ENCODE data around the gene CYP3A5. TPM values are rescaled to one million over a fixed set of nuclear protein-coding genes. Genes with fewer than 3 reads are reported as not detected.

CYP3A5 gene
- total and polyA plus RNA-seq, 2 of the 13 experiments (the other 11 are each of a cell fraction or from before 2014, with no cell fraction given) = 5.7 to 9.3 TPM

DNA sequence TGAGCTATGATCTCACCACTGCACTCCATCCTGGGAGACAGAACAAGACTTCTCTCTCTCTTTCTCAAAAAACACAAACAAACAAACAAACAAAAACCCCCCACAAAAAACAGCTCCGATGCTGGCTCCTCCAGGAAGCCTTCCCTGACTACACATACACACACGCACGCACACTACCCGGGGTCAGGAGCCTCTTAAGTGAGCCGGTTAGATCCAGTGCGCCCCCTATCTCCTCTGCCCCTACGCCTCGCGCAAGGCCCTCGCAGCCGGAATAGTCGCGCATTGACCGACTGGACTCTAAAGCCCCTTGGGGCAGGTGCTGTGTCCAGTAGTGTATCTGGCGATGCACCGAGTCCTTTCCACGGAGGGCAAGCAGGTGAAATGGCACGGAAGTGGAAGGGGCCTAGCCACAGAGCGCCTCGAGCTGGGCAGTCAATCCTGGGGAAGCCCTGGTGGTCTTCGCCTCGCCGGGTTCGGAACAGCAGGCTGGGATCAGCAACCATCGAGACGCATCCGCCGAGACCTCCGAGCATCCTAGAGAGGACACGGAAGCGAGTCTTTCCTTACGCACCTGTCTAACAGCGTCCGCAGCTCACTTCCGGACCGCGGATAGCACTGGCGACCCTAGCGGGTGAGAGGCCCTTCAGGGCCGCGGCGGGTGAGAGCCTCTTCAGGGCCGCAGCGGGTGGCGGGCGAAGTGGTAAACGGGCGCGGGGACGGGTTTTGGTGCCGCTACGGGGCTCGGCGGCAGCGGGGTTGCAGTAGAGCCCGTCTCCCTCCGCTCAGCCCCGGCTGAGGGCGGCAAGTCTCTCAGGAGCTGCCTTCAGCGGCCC lies 63.2 kb downstream of the CYP3A5 start, which contains the start of gene ZSCAN25 (continued):
- 0 out of 2 replicates have a peak, but pooled peaks have one; percentile 84 for TF ChIP-seq ZNF780A (CRISPR knock-in tag; IDR thresholded peaks at IDR 0.05)
- TF ChIP-seq KDM6A (CRISPR knock-in tag; IDR thresholded peaks at IDR 0.05; ENCODE audit: low read depth) = peak; percentile 36; the same call in 1 of the 2 replicates
- TF ChIP-seq ZNF670 (CRISPR knock-in tag; IDR thresholded peaks at IDR 0.05; ENCODE audit: borderline replicate concordance) = peak; percentile 99
- TF ChIP-seq, protein P1, sequence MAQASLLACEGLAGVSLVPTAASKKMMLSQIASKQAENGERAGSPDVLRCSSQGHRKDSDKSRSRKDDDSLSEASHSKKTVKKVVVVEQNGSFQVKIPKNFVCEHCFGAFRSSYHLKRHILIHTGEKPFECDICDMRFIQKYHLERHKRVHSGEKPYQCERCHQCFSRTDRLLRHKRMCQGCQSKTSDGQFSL (CRISPR knock-in tag; IDR thresholded peaks at IDR 0.05) = peak; percentile 71; the same call in 1 of the 2 replicates
- peak; percentile 95 for TF ChIP-seq KDM2A (CRISPR knock-in tag; IDR thresholded peaks at IDR 0.05; ENCODE audit: borderline replicate concordance, low read depth)
- TF ChIP-seq ZNF709 (CRISPR knock-in tag; IDR thresholded peaks at IDR 0.05) = peak; percentile 91; the same call in 1 of the 2 replicates
- TF ChIP-seq ZNF879 (CRISPR knock-in tag; IDR thresholded peaks at IDR 0.05) = 0 out of 2 replicates have a peak, but pooled peaks have one; percentile 9
- TF ChIP-seq ZNF598 (CRISPR knock-in tag; IDR thresholded peaks at IDR 0.05; ENCODE audit: borderline replicate concordance) = peak; percentile 99
- no peak for TF ChIP-seq CBX2 (IDR thresholded peaks at IDR 0.05; ENCODE audit: low read depth, low read length)
- no peak for TF ChIP-seq CBX2 (CRISPR knock-in tag; IDR thresholded peaks at IDR 0.05; ENCODE audit: low read depth)
- TF ChIP-seq MYC (CRISPR knock-in tag; IDR thresholded peaks at IDR 0.05; ENCODE audit: borderline replicate concordance) = peak; percentile 85; the same call in 1 of the 2 replicates
- TF ChIP-seq, protein P2, sequence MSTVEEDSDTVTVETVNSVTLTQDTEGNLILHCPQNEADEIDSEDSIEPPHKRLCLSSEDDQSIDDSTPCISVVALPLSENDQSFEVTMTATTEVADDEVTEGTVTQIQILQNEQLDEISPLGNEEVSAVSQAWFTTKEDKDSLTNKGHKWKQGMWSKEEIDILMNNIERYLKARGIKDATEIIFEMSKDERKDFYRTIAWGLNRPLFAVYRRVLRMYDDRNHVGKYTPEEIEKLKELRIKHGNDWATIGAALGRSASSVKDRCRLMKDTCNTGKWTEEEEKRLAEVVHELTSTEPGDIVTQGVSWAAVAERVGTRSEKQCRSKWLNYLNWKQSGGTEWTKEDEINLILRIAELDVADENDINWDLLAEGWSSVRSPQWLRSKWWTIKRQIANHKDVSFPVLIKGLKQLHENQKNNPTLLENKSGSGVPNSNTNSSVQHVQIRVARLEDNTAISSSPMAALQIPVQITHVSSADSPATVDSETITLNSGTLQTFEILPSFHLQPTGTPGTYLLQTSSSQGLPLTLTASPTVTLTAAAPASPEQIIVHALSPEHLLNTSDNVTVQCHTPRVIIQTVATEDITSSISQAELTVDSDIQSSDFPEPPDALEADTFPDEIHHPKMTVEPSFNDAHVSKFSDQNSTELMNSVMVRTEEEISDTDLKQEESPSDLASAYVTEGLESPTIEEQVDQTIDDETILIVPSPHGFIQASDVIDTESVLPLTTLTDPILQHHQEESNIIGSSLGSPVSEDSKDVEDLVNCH (CRISPR knock-in tag; IDR thresholded peaks at IDR 0.05) = peak; percentile 85; the same call in 1 of the 2 replicates
- TF ChIP-seq ZBTB7A (CRISPR knock-in tag; IDR thresholded peaks at IDR 0.05) = peak; percentile 94
- TF ChIP-seq ZMAT3 (CRISPR knock-in tag; conservative IDR thresholded peaks at IDR 0.05) = no peak; the same call in 1 of the 2 replicates
- peak; percentile 89 for TF ChIP-seq PITX1 (CRISPR knock-in tag; IDR thresholded peaks at IDR 0.05)
- no peak for TF ChIP-seq ZNF10 (CRISPR knock-in tag; IDR thresholded peaks at IDR 0.05; ENCODE audit: borderline replicate concordance, low read depth)
- TF ChIP-seq, protein P3, sequence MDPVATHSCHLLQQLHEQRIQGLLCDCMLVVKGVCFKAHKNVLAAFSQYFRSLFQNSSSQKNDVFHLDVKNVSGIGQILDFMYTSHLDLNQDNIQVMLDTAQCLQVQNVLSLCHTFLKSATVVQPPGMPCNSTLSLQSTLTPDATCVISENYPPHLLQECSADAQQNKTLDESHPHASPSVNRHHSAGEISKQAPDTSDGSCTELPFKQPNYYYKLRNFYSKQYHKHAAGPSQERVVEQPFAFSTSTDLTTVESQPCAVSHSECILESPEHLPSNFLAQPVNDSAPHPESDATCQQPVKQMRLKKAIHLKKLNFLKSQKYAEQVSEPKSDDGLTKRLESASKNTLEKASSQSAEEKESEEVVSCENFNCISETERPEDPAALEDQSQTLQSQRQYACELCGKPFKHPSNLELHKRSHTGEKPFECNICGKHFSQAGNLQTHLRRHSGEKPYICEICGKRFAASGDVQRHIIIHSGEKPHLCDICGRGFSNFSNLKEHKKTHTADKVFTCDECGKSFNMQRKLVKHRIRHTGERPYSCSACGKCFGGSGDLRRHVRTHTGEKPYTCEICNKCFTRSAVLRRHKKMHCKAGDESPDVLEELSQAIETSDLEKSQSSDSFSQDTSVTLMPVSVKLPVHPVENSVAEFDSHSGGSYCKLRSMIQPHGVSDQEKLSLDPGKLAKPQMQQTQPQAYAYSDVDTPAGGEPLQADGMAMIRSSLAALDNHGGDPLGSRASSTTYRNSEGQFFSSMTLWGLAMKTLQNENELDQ (CRISPR knock-in tag; IDR thresholded peaks at IDR 0.05; ENCODE audit: borderline replicate concordance) = no peak
- TF ChIP-seq ZNF589 (CRISPR knock-in tag; conservative IDR thresholded peaks at IDR 0.05) = peak; percentile 84; the same call in 1 of the 2 replicates
- TF ChIP-seq ZNF629 (CRISPR knock-in tag; conservative IDR thresholded peaks at IDR 0.05) = 0 out of 2 replicates have a peak, but pooled peaks have one; percentile 14
- TF ChIP-seq ZNF547 (CRISPR knock-in tag; IDR thresholded peaks at IDR 0.05) = peak; percentile 95
- peak; percentile 99 for TF ChIP-seq GABPB1 (CRISPR knock-in tag; IDR thresholded peaks at IDR 0.05)
- TF ChIP-seq, protein P4, sequence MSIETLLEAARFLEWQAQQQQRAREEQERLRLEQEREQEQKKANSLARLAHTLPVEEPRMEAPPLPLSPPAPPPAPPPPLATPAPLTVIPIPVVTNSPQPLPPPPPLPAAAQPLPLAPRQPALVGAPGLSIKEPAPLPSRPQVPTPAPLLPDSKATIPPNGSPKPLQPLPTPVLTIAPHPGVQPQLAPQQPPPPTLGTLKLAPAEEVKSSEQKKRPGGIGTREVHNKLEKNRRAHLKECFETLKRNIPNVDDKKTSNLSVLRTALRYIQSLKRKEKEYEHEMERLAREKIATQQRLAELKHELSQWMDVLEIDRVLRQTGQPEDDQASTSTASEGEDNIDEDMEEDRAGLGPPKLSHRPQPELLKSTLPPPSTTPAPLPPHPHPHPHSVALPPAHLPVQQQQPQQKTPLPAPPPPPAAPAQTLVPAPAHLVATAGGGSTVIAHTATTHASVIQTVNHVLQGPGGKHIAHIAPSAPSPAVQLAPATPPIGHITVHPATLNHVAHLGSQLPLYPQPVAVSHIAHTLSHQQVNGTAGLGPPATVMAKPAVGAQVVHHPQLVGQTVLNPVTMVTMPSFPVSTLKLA (IDR thresholded peaks at IDR 0.05) = no peak
- TF ChIP-seq STAT5B (CRISPR knock-in tag; IDR thresholded peaks at IDR 0.05) = 0 out of 2 replicates have a peak, but pooled peaks have one; percentile 52
- no peak; the same call in 1 of the 2 replicates for TF ChIP-seq KLF9 (CRISPR knock-in tag; IDR thresholded peaks at IDR 0.05; ENCODE audit: low read depth)

Data from HepG2 (cell line).